Keratinocyte (primary cell): ENCODE results near the gene INHBE. TPM values are rescaled to one million over a fixed set of nuclear protein-coding genes. Genes with fewer than 3 reads are reported as not detected.

Source experiments
- DNase-seq: peaks from one replicate; pipeline ENCODE4 v3.0.0-alpha.2; 2011; ENCODE audit warnings: low read depth, missing footprints, low spot score
- FAIRE-seq: peaks from 2 replicates; lab custom pipeline; 2011; peaks lifted over from hg19 to GRCh38; lab: Jason Lieb, UNC
- H2AFZ ChIP-seq: 2 replicates; pipeline ENCODE4 v1.6.0; 2012; ENCODE audit warnings: low read length, control low read depth, inconsistent platforms; ENCODE audit not compliant: control insufficient read depth
- H3K27ac ChIP-seq: 2 replicates; pipeline ENCODE4 v1.5.1; 2011; ENCODE audit warnings: low read length; ENCODE audit not compliant: control insufficient read depth, insufficient read depth
- H3K27me3 ChIP-seq: 3 replicates; pipeline ENCODE4 v1.6.0; 2011; ENCODE audit warnings: low read length; ENCODE audit not compliant: control insufficient read depth, insufficient read depth; ENCODE audit errors: extremely low read depth
- H3K36me3 ChIP-seq, 2 experiments: 2 replicates in 1 of 2; 3 replicates in 1 of 2; pipeline ENCODE4 v1.5.1; 2011; ENCODE audit warnings: low read length in 2 of 2, mild to moderate bottlenecking in 1 of 2; ENCODE audit not compliant: control insufficient read depth in 2 of 2, insufficient read depth in 2 of 2; ENCODE audit errors: extremely low read depth in 1 of 2
- H3K4me1 ChIP-seq: 3 replicates; pipeline ENCODE4 v1.5.1; 2011; ENCODE audit warnings: low read length; ENCODE audit not compliant: control insufficient read depth, insufficient read depth; ENCODE audit errors: extremely low read depth
- H3K4me2 ChIP-seq: 3 replicates; pipeline ENCODE4 v1.6.0; 2011; ENCODE audit warnings: low read depth, low read length; ENCODE audit not compliant: control insufficient read depth, insufficient read depth; ENCODE audit errors: extremely low read depth
- H3K4me3 ChIP-seq, 3 experiments: fragments of 200-600 bp in 1 of 3; sonication (generic) in 1 of 3; 2 replicates in 2 of 3; 3 replicates in 1 of 3; pipeline ENCODE4 v1.5.1; 2011 to 2016; ENCODE audit warnings: low read length in 3 of 3, mild to moderate bottlenecking in 3 of 3, control low read depth in 2 of 3, inconsistent platforms in 1 of 3, low read depth in 1 of 3, mixed read lengths in 1 of 3, mixed run types in 1 of 3, moderate library complexity in 1 of 3; ENCODE audit not compliant: control insufficient read depth in 2 of 3, insufficient read depth in 2 of 3; ENCODE audit errors: extremely low read depth in 1 of 3
- H3K79me2 ChIP-seq: 2 replicates; pipeline ENCODE4 v1.6.0; 2012; ENCODE audit warnings: low read length; ENCODE audit not compliant: control insufficient read depth, insufficient read depth
- H3K9ac ChIP-seq: 3 replicates; pipeline ENCODE4 v1.6.0; 2011; ENCODE audit warnings: low read length; ENCODE audit not compliant: control insufficient read depth, insufficient read depth; ENCODE audit errors: extremely low read depth
- H3K9me1 ChIP-seq: 3 replicates; pipeline ENCODE4 v1.6.0; 2011; ENCODE audit warnings: low read length; ENCODE audit not compliant: control insufficient read depth, insufficient read depth; ENCODE audit errors: extremely low read depth
- H3K9me3 ChIP-seq: 2 replicates; pipeline ENCODE4 v1.5.1; 2012; ENCODE audit warnings: low read depth, low read length; ENCODE audit not compliant: control insufficient read depth
- H4K20me1 ChIP-seq: 3 replicates; pipeline ENCODE4 v1.6.0; 2011; ENCODE audit warnings: low read length; ENCODE audit not compliant: control insufficient read depth, insufficient read depth; ENCODE audit errors: extremely low read depth
- EZH2 ChIP-seq: IDR thresholded peaks from one replicate; pipeline ENCODE4 v1.6.1; 2012; ENCODE audit warnings: inconsistent platforms, mild to moderate bottlenecking, low read length, moderate library complexity
- dilution Hi-C: fragments of 300-500 bp; cut with MboI; formaldehyde crosslinking; loops from one replicate; pipeline ENCODE4 v1.7.0; 2020; ENCODE audit warnings: low sequenced_read_pairs; ENCODE audit not compliant: extremely low pct_ligation_motif_present
- polyA plus RNA-seq, 5 experiments: library from polyadenylated mRNA; depleted of rRNA in 3 of 5; stranded (reverse) in 3 of 5; stranded (forward) in 1 of 5; unstranded in 1 of 5; fragments of >200 nt; gene quantifications; 1 replicate in 1 of 5; 2 replicates in 3 of 5; 3 replicates in 1 of 5; pipeline versions ENCODE4 v1.2.1 to v1.2.3, GENCODE V29; 2011 to 2012; ENCODE audit warnings: missing spikeins in 2 of 5, low read depth in 1 of 5, low replicate concordance in 1 of 5
- TF ChIP-seq, protein P1 (sequence below), 3 experiments: IDR thresholded peaks in 1 of 3; conservative IDR thresholded peaks in 1 of 3; optimal IDR thresholded peaks in 1 of 3; 2 replicates in 2 of 3; 3 replicates in 1 of 3; pipeline versions ENCODE3 to v1.5.1; 2011; ENCODE audit warnings: low read length in 3 of 3, mild to moderate bottlenecking in 3 of 3, moderate library complexity in 2 of 3, control low read depth in 1 of 3, inconsistent platforms in 1 of 3; ENCODE audit not compliant: insufficient read depth in 2 of 3; ENCODE audit errors: extremely low read depth in 1 of 3

Gene INHBE
- polyA plus RNA-seq, 1 donor (not counting 4 experiments of a cell fraction or from before 2014, with no cell fraction given), result not detected

DNA sequence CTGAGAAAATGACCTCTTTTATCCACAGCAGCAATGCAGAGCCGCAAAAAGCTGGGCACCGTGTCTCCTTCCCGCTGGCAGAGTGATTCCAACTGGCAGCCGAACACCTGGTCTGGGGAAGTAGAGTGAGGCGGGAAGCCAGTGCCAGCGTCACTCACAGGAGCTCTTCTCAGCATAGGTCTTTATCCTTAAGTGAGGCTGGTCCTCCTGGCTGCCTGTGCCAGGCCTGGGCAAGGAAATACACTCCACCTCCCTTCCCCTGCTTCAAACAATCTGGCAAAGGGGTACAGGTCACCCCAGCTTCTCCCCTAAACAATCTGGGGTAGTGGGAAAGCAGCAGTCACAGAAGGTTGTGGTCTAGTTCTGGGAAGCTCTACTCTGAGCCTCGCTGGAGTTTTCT, 19.8 kb downstream of the INHBE start:
- Histone ChIP-seq H3K9ac (no peak overlapping the region), H3K4me3 (no peak overlapping the region), H3K9me3 (no peaks in the 10 kb centered on the region), H2AFZ (no peak overlapping the region), H3K79me2 (no peaks in the 10 kb centered on the region), H3K27me3 (peaks cover 90% of the 10 kb centered on the region), H3K4me2 (no peak overlapping the region), H3K4me1 (peaks cover 3% of the 10 kb centered on the region), H3K36me3 (no peaks in the 10 kb centered on the region), H4K20me1 (no peaks in the 10 kb centered on the region), H3K27ac (no peak overlapping the region), H3K9me1 (no peaks in the 10 kb centered on the region)
- TF ChIP-seq EZH2, result peak; percentile 67
- TF ChIP-seq, protein P1, sequence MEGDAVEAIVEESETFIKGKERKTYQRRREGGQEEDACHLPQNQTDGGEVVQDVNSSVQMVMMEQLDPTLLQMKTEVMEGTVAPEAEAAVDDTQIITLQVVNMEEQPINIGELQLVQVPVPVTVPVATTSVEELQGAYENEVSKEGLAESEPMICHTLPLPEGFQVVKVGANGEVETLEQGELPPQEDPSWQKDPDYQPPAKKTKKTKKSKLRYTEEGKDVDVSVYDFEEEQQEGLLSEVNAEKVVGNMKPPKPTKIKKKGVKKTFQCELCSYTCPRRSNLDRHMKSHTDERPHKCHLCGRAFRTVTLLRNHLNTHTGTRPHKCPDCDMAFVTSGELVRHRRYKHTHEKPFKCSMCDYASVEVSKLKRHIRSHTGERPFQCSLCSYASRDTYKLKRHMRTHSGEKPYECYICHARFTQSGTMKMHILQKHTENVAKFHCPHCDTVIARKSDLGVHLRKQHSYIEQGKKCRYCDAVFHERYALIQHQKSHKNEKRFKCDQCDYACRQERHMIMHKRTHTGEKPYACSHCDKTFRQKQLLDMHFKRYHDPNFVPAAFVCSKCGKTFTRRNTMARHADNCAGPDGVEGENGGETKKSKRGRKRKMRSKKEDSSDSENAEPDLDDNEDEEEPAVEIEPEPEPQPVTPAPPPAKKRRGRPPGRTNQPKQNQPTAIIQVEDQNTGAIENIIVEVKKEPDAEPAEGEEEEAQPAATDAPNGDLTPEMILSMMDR (optimal IDR thresholded peaks at IDR 0.05 in 1 of 3, IDR thresholded peaks at IDR 0.05 in 1 of 3, conservative IDR thresholded peaks at IDR 0.05 in 1 of 3; ENCODE audit: extremely low read depth in 1 of 3, insufficient read depth in 2 of 3, low read length in 3 of 3), result no peak
- dilution Hi-C loops, result no loop called here
- FAIRE-seq (no peak), DNase-seq (no peak)

DNA sequence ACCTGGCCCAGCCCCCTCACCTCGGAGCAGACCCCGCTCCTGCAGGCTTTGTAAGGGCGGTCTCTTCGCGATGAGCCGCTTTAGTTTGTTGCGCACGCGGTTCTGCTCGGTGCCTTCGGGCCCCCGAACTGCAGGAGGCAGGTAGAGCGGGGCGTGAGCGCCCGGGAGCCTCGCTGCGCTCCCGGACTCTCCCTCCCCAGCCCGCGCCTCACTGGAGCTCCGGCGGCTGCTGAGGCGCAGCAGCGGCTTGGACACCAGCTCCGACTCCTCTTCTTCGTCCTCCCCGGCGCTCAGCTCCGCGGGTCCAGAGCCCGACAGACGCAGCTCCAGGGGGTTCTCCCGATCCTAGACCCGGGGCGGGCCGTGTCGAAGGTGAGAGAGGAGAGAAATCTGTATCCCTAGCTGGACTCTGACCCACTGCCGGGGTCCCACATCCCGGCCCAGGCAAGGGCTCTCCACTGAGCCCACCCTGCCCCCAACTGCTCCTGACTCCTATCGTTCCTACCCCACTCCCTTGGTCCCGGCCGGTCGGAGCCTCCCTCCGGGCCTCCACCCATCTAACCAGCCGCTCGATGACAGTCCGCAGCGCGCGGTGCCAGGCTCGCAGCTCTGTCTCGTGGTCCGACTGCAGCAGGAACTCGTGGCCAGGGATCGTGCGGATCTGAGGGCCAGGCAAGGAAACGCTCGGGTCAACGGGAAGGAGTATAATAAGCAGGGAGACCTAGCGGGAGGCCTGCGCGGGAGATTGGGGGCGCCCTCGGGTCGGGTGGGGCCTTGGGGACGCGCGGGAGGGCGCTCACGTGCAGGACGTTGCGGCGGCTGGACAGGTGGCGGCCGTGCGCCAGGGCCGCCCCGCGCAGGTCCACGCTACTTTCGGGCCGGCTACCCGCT, 20.4 kb downstream of the INHBE start:
- DNase-seq, result no peak
- Histone ChIP-seq H3K79me2 (no peaks in the 10 kb centered on the region), H3K36me3 (no peaks in the 10 kb centered on the region), H3K4me3 (no peak overlapping the region), H3K27me3 (peaks cover 84% of the 10 kb centered on the region), H3K4me1 (peaks cover 3% of the 10 kb centered on the region), H4K20me1 (no peaks in the 10 kb centered on the region), H3K9me3 (no peaks in the 10 kb centered on the region), H3K4me2 (peak overlapping the region; percentile 40), H3K9ac (no peak overlapping the region), H3K27ac (no peak overlapping the region), H3K9me1 (no peaks in the 10 kb centered on the region), H2AFZ (no peak overlapping the region)
- dilution Hi-C loops, result no loop called here
- FAIRE-seq, result no peak
- TF ChIP-seq, protein P1 (optimal IDR thresholded peaks at IDR 0.05 in 1 of 3, IDR thresholded peaks at IDR 0.05 in 1 of 3, conservative IDR thresholded peaks at IDR 0.05 in 1 of 3; ENCODE audit: extremely low read depth in 1 of 3, insufficient read depth in 2 of 3, low read length in 3 of 3), result peak in 1 of 3 experiments; percentile 15
- TF ChIP-seq EZH2, result peak; percentile 43
